CD8-positive, alpha-beta memory T cell (primary cell): ENCODE results near the gene KRTAP5-1. TPM values are rescaled to one million over a fixed set of nuclear protein-coding genes. Genes with fewer than 3 reads are reported as not detected.
A peak's percentile ranks its signal among the peaks of the same experiment; 100 is the strongest.

Source experiments
- CTCF ChIA-PET: fragments of 350-600 bp; sonication (Branson Sonifier 250); formaldehyde crosslinking; loops from one replicate; lab custom pipeline; 2021; ENCODE audit warnings: antibody characterized with exemption; lab: Charles Lee
- POLR2A ChIA-PET: fragments of 350-600 bp; sonication (Branson Sonifier 250); formaldehyde crosslinking; loops from one replicate; lab custom pipeline; 2021; ENCODE audit warnings: antibody characterized with exemption; lab: Charles Lee
- DNase-seq, 5 donors: peaks; one replicate each; pipeline versions ENCODE4 v3.0.0 to v3.0.0-alpha.2; 2020 to 2022; ENCODE audit warnings: mixed read lengths in 1 of 5
- H3K27ac ChIP-seq: one replicate; pipeline ENCODE4 v1.7.0; 2013; ENCODE audit warnings: low read depth, mild to moderate bottlenecking, low read length, moderate library complexity
- H3K27me3 ChIP-seq: 2 replicates; pipeline ENCODE4 v1.7.0; 2013; ENCODE audit warnings: low read length, mild to moderate bottlenecking; ENCODE audit not compliant: insufficient read depth, poor library complexity, severe bottlenecking
- H3K36me3 ChIP-seq: 2 replicates; pipeline ENCODE4 v1.7.0; 2013; ENCODE audit warnings: mild to moderate bottlenecking, low read length, moderate library complexity; ENCODE audit not compliant: insufficient read depth
- H3K4me1 ChIP-seq: 2 replicates; pipeline ENCODE4 v1.7.0; 2013; ENCODE audit warnings: mild to moderate bottlenecking, low read length, moderate library complexity; ENCODE audit not compliant: insufficient read depth
- H3K4me3 ChIP-seq: 2 replicates; pipeline ENCODE4 v1.7.0; 2013; ENCODE audit warnings: mild to moderate bottlenecking, low read length
- H3K9me3 ChIP-seq: 2 replicates; pipeline ENCODE4 v1.7.0; 2013; ENCODE audit warnings: mild to moderate bottlenecking, low read length
- H3K27ac Mint-ChIP-seq, 8 donors: one replicate each; pipeline ENCODE4 v1.8.0; 2020 to 2021; ENCODE audit warnings: mixed read lengths in 8 of 8, mild to moderate bottlenecking in 6 of 8, inconsistent platforms in 3 of 8, moderate library complexity in 3 of 8
- H3K27me3 Mint-ChIP-seq, 2 donors: one replicate each; pipeline ENCODE4 v1.8.0; 2020 to 2021; ENCODE audit warnings: mixed read lengths in 2 of 2, mild to moderate bottlenecking in 1 of 2, moderate library complexity in 1 of 2
- H3K36me3 Mint-ChIP-seq, 3 donors: one replicate each; pipeline ENCODE4 v1.8.0; 2020 to 2021; ENCODE audit warnings: mixed read lengths in 3 of 3, inconsistent platforms in 1 of 3, mild to moderate bottlenecking in 1 of 3
- H3K4me1 Mint-ChIP-seq, 3 donors: one replicate each; pipeline ENCODE4 v1.8.0; 2020 to 2021; ENCODE audit warnings: mixed read lengths in 3 of 3, inconsistent platforms in 1 of 3, mild to moderate bottlenecking in 1 of 3
- H3K4me3 Mint-ChIP-seq, 7 donors: one replicate each; pipeline ENCODE4 v1.8.0; 2020 to 2021; ENCODE audit warnings: mixed read lengths in 7 of 7, mild to moderate bottlenecking in 6 of 7, moderate library complexity in 4 of 7, inconsistent platforms in 2 of 7
- H3K9me3 Mint-ChIP-seq, 5 donors: one replicate each; pipeline ENCODE4 v1.8.0; 2020 to 2022; ENCODE audit warnings: mixed read lengths in 5 of 5, mild to moderate bottlenecking in 3 of 5, moderate library complexity in 2 of 5, inconsistent platforms in 1 of 5
- polyA plus RNA-seq: library from polyadenylated mRNA; unstranded; fragments of 300-500 nt; fragmentation: Illumina TruSeq; gene quantifications from one replicate; pipeline ENCODE4 v1.2.3, GENCODE V29; 2021
- total RNA-seq, 2 experiments: library from RNA; stranded (reverse); gene quantifications; one replicate each; pipeline ENCODE4 v1.2.3, GENCODE V29; 2021

The KRTAP5-1 gene
- total and polyA plus RNA-seq, 3 experiments from 2014 or later = not detected

GRCh38 chr11:1628506-1629325 lies 43.6 kb upstream of the KRTAP5-1 start:
- POLR2A ChIA-PET = no interaction called here
- Mint-ChIP-seq H3K9me3 (no peaks in the 10 kb centered on the region), H3K36me3 (no peaks in the 10 kb centered on the region), H3K4me3 (peak overlapping the region in 1 of 7 donors; percentile 57), H3K27ac (peak overlapping the region in 1 of 8 donors; percentile 39), H3K27me3 (peaks cover 22 to 48% of the 10 kb centered on the region in 2 donors), H3K4me1 (peaks cover 0 to 13% (median 6%) of the 10 kb centered on the region in 3 donors)
- Histone ChIP-seq H3K4me3 (no peak overlapping the region), H3K36me3 (no peaks in the 10 kb centered on the region), H3K4me1 (peaks cover 7% of the 10 kb centered on the region), H3K27ac (no peak overlapping the region), H3K27me3 (peaks cover 17% of the 10 kb centered on the region), H3K9me3 (no peaks in the 10 kb centered on the region)
- CTCF ChIA-PET = interaction anchor here (0.7 to 1.7 kb wide), 7 partner anchors 9 to 82 kb away, joined by 3 to 4 read pairs (median 4); no protein-coding TSS in a partner anchor
- DNase-seq = peak; percentile 43 to 66 (median 53)

- no peak overlapping the region for H3K27ac Mint-ChIP-seq
- ChIA-PET POLR2A (no interaction called here), CTCF (no interaction called here)
- no peaks in the 10 kb centered on the region for H3K9me3 Mint-ChIP-seq
- peaks cover 0 to 4% (median 3%) of the 10 kb centered on the region in 3 donors for H3K4me1 Mint-ChIP-seq
- Histone ChIP-seq H3K4me1 (peaks cover 7% of the 10 kb centered on the region), H3K4me3 (no peak overlapping the region), H3K9me3 (no peaks in the 10 kb centered on the region), H3K36me3 (no peaks in the 10 kb centered on the region), H3K27me3 (peaks cover 8% of the 10 kb centered on the region), H3K27ac (no peak overlapping the region)
- no peak for DNase-seq
- H3K36me3 Mint-ChIP-seq = no peaks in the 10 kb centered on the region
- H3K4me3 Mint-ChIP-seq = no peak overlapping the region
- H3K27me3 Mint-ChIP-seq = peaks cover 9 to 25% of the 10 kb centered on the region in 2 donors
These were observed 40.5 kb upstream of the KRTAP5-1 start for GRCh38 chr11:1625541-1625940.

GRCh38 chr11:1624621-1625020 lies 39.5 kb upstream of the KRTAP5-1 start:
- Mint-ChIP-seq H3K4me1 (peaks cover 1 to 5% (median 3%) of the 10 kb centered on the region in 3 donors), H3K9me3 (no peaks in the 10 kb centered on the region), H3K4me3 (no peak overlapping the region), H3K27ac (no peak overlapping the region), H3K36me3 (no peaks in the 10 kb centered on the region), H3K27me3 (peaks cover 10 to 27% of the 10 kb centered on the region in 2 donors)
- CTCF ChIA-PET = interaction anchor here (0.9 kb wide), 2 partner anchors 11 to 29 kb away, joined by 3 read pairs; no protein-coding TSS in a partner anchor
- Histone ChIP-seq H3K27me3 (peaks cover 6% of the 10 kb centered on the region), H3K36me3 (no peaks in the 10 kb centered on the region), H3K9me3 (no peaks in the 10 kb centered on the region), H3K4me3 (no peak overlapping the region), H3K27ac (no peak overlapping the region), H3K4me1 (peaks cover 7% of the 10 kb centered on the region)
- DNase-seq = no peak
- POLR2A ChIA-PET = no interaction called here

- H3K9me3 Mint-ChIP-seq = no peaks in the 10 kb centered on the region
- DNase-seq = no peak
- H3K36me3 Mint-ChIP-seq = no peaks in the 10 kb centered on the region
- H3K27me3 Mint-ChIP-seq = peaks cover 8 to 25% of the 10 kb centered on the region in 2 donors
- peaks cover 5 to 7% (median 7%) of the 10 kb centered on the region in 3 donors for H3K4me1 Mint-ChIP-seq
- Histone ChIP-seq H3K27me3 (no peaks in the 10 kb centered on the region), H3K27ac (no peak overlapping the region), H3K4me1 (peaks cover under 1% of the 10 kb centered on the region), H3K4me3 (no peak overlapping the region), H3K9me3 (no peaks in the 10 kb centered on the region), H3K36me3 (no peaks in the 10 kb centered on the region)
- H3K27ac Mint-ChIP-seq = no peak overlapping the region
- ChIA-PET CTCF (interaction anchor here (0.9 kb wide), 1 partner anchor 28 kb away, joined by 3 read pairs; no protein-coding TSS in a partner anchor), POLR2A (no interaction called here)
- no peak overlapping the region for H3K4me3 Mint-ChIP-seq
These were observed 38.6 kb upstream of the KRTAP5-1 start for GRCh38 chr11:1623716-1624115.

GRCh38 chr11:1622086-1622485 lies 37.0 kb upstream of the KRTAP5-1 start, which contains the start of gene KRTAP5-4:
KRTAP5-4 (minus strand) TSS chr11:1622138; CDS start chr11:1622093, 45 bp downstream.
- Histone ChIP-seq H3K27me3 (no peaks in the 10 kb centered on the region), H3K9me3 (no peaks in the 10 kb centered on the region), H3K4me3 (no peak within 1 kb of the TSS), H3K4me1 (no peaks in the 10 kb centered on the region), H3K36me3 (no peaks in the 10 kb centered on the region), H3K27ac (no peak within 1 kb of the TSS)
- no peaks in the 10 kb centered on the region for H3K9me3 Mint-ChIP-seq
- no peak within 1 kb of the TSS for H3K4me3 Mint-ChIP-seq
- no peak for DNase-seq
- ChIA-PET POLR2A (no interaction called here), CTCF (no interaction called here)
- peaks cover 5 to 7% (median 6%) of the 10 kb centered on the region in 3 donors for H3K4me1 Mint-ChIP-seq
- peaks cover 6 to 30% of the 10 kb centered on the region in 2 donors for H3K27me3 Mint-ChIP-seq
- no peaks in the 10 kb centered on the region for H3K36me3 Mint-ChIP-seq
- H3K27ac Mint-ChIP-seq = peak within 1 kb of the TSS in 1 of 8 donors; percentile 15

- Histone ChIP-seq H3K4me1 (no peaks in the 10 kb centered on the region), H3K9me3 (no peaks in the 10 kb centered on the region), H3K4me3 (no peak overlapping the region), H3K27me3 (peaks cover 7% of the 10 kb centered on the region), H3K27ac (no peak overlapping the region), H3K36me3 (no peaks in the 10 kb centered on the region)
- H3K4me3 Mint-ChIP-seq = peak overlapping the region in 6 of 7 donors; percentile 0 to 43 (median 14)
- H3K4me1 Mint-ChIP-seq = peaks cover 5 to 7% (median 6%) of the 10 kb centered on the region in 3 donors
- peak in 2 of 5 donors; percentile 6 to 40 for DNase-seq
- peaks cover 13 to 48% of the 10 kb centered on the region in 2 donors for H3K27me3 Mint-ChIP-seq
- ChIA-PET CTCF (interaction anchor here (0.9 to 1.0 kb wide), 2 partner anchors 33 to 530 kb away, joined by 3 read pairs; no protein-coding TSS in a partner anchor), POLR2A (interaction anchor here (0.6 kb wide), 1 partner anchor 8 kb away, joined by 3 read pairs; no protein-coding TSS in a partner anchor)
- peaks cover 0 to 6% (median 0%) of the 10 kb centered on the region in 3 donors for H3K36me3 Mint-ChIP-seq
- no peaks in the 10 kb centered on the region for H3K9me3 Mint-ChIP-seq
- H3K27ac Mint-ChIP-seq = peak overlapping the region in 4 of 8 donors; percentile 17 to 85 (median 54)
These were observed 34.4 kb upstream of the KRTAP5-1 start for GRCh38 chr11:1619449-1619848.

GRCh38 chr11:1618231-1618630 lies 33.1 kb upstream of the KRTAP5-1 start:
- peaks cover 19 to 53% of the 10 kb centered on the region in 2 donors for H3K27me3 Mint-ChIP-seq
- H3K27ac ChIP-seq = no peak overlapping the region
- H3K4me1 ChIP-seq = no peaks in the 10 kb centered on the region
- no peaks in the 10 kb centered on the region for H3K9me3 ChIP-seq
- peaks cover 5 to 7% (median 6%) of the 10 kb centered on the region in 3 donors for H3K4me1 Mint-ChIP-seq
- H3K4me3 ChIP-seq = no peak overlapping the region
- ChIA-PET CTCF (interaction anchor here (1.1 to 1.8 kb wide), 2 partner anchors 23 to 72 kb away, joined by 4 to 5 read pairs; no protein-coding TSS in a partner anchor), POLR2A (no interaction called here)
- no peaks in the 10 kb centered on the region for H3K36me3 ChIP-seq
- peak overlapping the region in 1 of 7 donors; percentile 18 for H3K4me3 Mint-ChIP-seq
- peaks cover 0 to 6% (median 0%) of the 10 kb centered on the region in 3 donors for H3K36me3 Mint-ChIP-seq
- no peaks in the 10 kb centered on the region for H3K9me3 Mint-ChIP-seq
- DNase-seq = no peak
- H3K27ac Mint-ChIP-seq = no peak overlapping the region
- H3K27me3 ChIP-seq = peaks cover 7% of the 10 kb centered on the region
